Measurements from ENCODE around the gene PLEKHA8. TPM values are rescaled to one million over a fixed set of nuclear protein-coding genes. Genes with fewer than 3 reads are reported as not detected.

The PLEKHA8 gene
- total and polyA plus RNA-seq, 10 of the 15 experiments (the other 5 are each of a cell fraction or from before 2014, with no cell fraction given): 1.1 to 13.2 (median 5.7) TPM

DNA sequence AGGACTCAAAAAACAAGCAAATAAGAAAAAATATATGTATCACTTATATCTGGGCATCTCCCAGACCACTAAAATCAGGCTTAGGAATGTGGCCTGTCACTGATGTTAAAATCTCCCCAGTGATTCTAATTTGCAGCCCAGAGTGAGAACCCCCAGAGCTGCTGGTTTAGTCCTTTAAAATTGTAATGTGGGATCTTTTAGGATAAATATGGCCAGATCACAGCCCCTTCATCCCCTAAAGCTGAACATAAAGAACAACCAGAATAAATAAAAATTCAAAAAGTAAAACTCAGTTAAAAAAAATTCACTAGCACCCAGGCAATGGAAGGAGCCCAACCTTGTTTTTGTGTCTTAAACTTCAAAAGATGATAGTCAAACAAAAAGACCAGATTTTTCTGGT, 60.1 kb downstream of the PLEKHA8 start (continued):
- TF ChIP-seq NFXL1 (IDR thresholded peaks at IDR 0.05; ENCODE audit: borderline replicate concordance) (no peak), YBX1 (IDR thresholded peaks at IDR 0.05) (no peak), NR2F1 (conservative IDR thresholded peaks at IDR 0.05) (no peak)

DNA sequence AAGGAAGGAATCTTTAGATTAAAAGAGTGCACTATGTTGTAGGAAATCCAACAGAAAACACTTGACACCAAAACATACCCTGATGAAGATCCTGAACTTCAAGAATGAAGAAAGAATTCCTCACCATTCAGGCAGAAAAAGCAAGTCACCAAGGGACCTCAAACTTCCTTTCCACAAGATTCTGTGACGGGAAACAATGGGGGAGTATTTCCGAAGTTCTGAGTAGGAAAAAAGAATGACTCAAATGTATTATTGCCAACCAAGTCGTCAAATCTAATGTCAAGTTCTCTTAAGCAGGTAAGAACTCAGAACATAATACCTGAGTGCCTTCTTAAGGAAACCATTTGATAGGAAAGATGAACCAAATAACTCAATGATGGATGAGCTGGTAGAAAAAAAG, 61.9 kb downstream of the PLEKHA8 start:
- Histone ChIP-seq H3K9me3 (replicated peaks; ENCODE audit: control insufficient read depth, insufficient read depth, low read length) (no peaks in the 10 kb centered on the region), H3K4me2 (ENCODE audit: control insufficient read depth, insufficient read depth) (no peak overlapping the region), H3K27me3 (replicated peaks in 1 of 2; ENCODE audit: control insufficient read depth in 2 of 2, insufficient read depth in 2 of 2, low read length in 1 of 2) (no peaks in the 10 kb centered on the region), H3K9ac (ENCODE audit: control insufficient read depth, insufficient read depth, low read length) (no peak overlapping the region), H3K4me3 (no peak overlapping the region), H3K79me2 (ENCODE audit: control insufficient read depth, insufficient read depth, low read length) (no peaks in the 10 kb centered on the region), H3K36me3 (ENCODE audit: control insufficient read depth in 2 of 2, insufficient read depth in 2 of 2, low read length in 1 of 2) (no peaks in the 10 kb centered on the region; a peak in 1 of 4 replicates), H3K27ac (ENCODE audit: control insufficient read depth, insufficient read depth) (no peak overlapping the region), H3K4me1 (ENCODE audit: control insufficient read depth, insufficient read depth, low read length) (peaks cover 6% of the 10 kb centered on the region), H4K20me1 (ENCODE audit: control insufficient read depth, insufficient read depth) (no peaks in the 10 kb centered on the region), H2AFZ (ENCODE audit: control insufficient read depth, low read depth, low read length) (no peak overlapping the region)
- BruUV-seq (replicated peaks): no TSS peak
- 48% methylated on average over 3 of the region's 3 CpGs for WGBS (ENCODE audit: insufficient coverage, insufficient replicate concordance, low lambda C conversion rate, missing lambda C conversion rate)
- SMC1A ChIA-PET (ENCODE audit: uncharacterized antibody, unreplicated experiment): interaction anchor here (1.8 kb wide), 1 partner anchor 168 kb away, joined by 5 read pairs; no protein-coding TSS in a partner anchor
- CTCF ChIA-PET: interaction anchor here (1.1 to 1.2 kb wide), 2 partner anchors 9 to 14 kb away, joined by 3 to 6 read pairs; no protein-coding TSS in a partner anchor
- RAD21 ChIA-PET (ENCODE audit: unreplicated experiment): no interaction called here
- DNase-seq (ENCODE audit: low read depth, low spot score) (no peak), FAIRE-seq (no peak), ATAC-seq (no peak)
- intact Hi-C loops (cut with micrococcal nuclease; ENCODE audit: unreplicated experiment) (no loop called here), in situ Hi-C loops (cut with MboI) (no loop called here)
- TF ChIP-seq, protein P1, sequence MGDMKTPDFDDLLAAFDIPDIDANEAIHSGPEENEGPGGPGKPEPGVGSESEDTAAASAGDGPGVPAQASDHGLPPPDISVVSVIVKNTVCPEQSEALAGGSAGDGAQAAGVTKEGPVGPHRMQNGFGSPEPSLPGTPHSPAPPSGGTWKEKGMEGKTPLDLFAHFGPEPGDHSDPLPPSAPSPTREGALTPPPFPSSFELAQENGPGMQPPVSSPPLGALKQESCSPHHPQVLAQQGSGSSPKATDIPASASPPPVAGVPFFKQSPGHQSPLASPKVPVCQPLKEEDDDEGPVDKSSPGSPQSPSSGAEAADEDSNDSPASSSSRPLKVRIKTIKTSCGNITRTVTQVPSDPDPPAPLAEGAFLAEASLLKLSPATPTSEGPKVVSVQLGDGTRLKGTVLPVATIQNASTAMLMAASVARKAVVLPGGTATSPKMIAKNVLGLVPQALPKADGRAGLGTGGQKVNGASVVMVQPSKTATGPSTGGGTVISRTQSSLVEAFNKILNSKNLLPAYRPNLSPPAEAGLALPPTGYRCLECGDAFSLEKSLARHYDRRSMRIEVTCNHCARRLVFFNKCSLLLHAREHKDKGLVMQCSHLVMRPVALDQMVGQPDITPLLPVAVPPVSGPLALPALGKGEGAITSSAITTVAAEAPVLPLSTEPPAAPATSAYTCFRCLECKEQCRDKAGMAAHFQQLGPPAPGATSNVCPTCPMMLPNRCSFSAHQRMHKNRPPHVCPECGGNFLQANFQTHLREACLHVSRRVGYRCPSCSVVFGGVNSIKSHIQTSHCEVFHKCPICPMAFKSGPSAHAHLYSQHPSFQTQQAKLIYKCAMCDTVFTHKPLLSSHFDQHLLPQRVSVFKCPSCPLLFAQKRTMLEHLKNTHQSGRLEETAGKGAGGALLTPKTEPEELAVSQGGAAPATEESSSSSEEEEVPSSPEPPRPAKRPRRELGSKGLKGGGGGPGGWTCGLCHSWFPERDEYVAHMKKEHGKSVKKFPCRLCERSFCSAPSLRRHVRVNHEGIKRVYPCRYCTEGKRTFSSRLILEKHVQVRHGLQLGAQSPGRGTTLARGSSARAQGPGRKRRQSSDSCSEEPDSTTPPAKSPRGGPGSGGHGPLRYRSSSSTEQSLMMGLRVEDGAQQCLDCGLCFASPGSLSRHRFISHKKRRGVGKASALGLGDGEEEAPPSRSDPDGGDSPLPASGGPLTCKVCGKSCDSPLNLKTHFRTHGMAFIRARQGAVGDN (IDR thresholded peaks at IDR 0.05): no peak
- TF ChIP-seq, protein P2, sequence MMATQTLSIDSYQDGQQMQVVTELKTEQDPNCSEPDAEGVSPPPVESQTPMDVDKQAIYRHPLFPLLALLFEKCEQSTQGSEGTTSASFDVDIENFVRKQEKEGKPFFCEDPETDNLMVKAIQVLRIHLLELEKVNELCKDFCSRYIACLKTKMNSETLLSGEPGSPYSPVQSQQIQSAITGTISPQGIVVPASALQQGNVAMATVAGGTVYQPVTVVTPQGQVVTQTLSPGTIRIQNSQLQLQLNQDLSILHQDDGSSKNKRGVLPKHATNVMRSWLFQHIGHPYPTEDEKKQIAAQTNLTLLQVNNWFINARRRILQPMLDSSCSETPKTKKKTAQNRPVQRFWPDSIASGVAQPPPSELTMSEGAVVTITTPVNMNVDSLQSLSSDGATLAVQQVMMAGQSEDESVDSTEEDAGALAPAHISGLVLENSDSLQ (IDR thresholded peaks at IDR 0.05): no peak
- TF ChIP-seq FOS (IDR thresholded peaks at IDR 0.05; ENCODE audit: borderline replicate concordance, extremely low read depth, insufficient read length) (no peak), KDM1A (IDR thresholded peaks at IDR 0.05; ENCODE audit: borderline replicate concordance) (no peak), SP1 (IDR thresholded peaks at IDR 0.05; ENCODE audit: low read depth, low read length) (no peak), HCFC1 (IDR thresholded peaks at IDR 0.05; ENCODE audit: low read length) (no peak)
- POLR2A ChIA-PET: no interaction called here
